GM12878 (cell line): ENCODE measurements around the gene CWC22. TPM values are rescaled to one million over a fixed set of nuclear protein-coding genes. Genes with fewer than 3 reads are reported as not detected.

Source experiments
- ATAC-seq: fragments of 200-7000 bp; cut with Tn5 transposase; 3 replicates; pipeline ENCODE4 v1.9.1; 2020; ENCODE audit warnings: mild to moderate bottlenecking, moderate library complexity
- BruUV-seq: library from RNA; stranded (reverse); fragments of 400-500 nt; replicated peaks from 2 replicates; lab custom pipeline; 2021; lab: Mats Ljungman, UMichigan
- CTCF ChIA-PET: fragments of 300-600 bp; sonication (Branson Sonifier 250); formaldehyde crosslinking; extraction: SDS; loops from one replicate; lab custom pipeline; 2021; ENCODE audit warnings: inconsistent platforms; lab: Yijun Ruan, JAX
- POLR2A ChIA-PET: fragments of 350-600 bp; formaldehyde crosslinking; extraction: SDS; loops from one replicate; lab custom pipeline; 2021; ENCODE audit warnings: inconsistent platforms; lab: Charles Lee
- RAD21 ChIA-PET: fragments of 300-600 bp; sonication (Branson Sonifier 250); formaldehyde crosslinking; loops from one replicate; lab custom pipeline; 2023; ENCODE audit warnings: antibody characterized with exemption; ENCODE audit not compliant: unreplicated experiment; lab: Charles Lee
- SMC1A ChIA-PET: fragments of 300-600 bp; sonication (Branson Sonifier 250); formaldehyde crosslinking; loops from one replicate; lab custom pipeline; 2023; ENCODE audit not compliant: unreplicated experiment, uncharacterized antibody; lab: Charles Lee
- DNase-seq: peaks from one replicate; pipeline ENCODE4 v3.0.0-alpha.2; 2011; ENCODE audit warnings: low read depth, low spot score
- FAIRE-seq: peaks from 3 replicates; lab custom pipeline; 2011; peaks lifted over from hg19 to GRCh38; lab: Jason Lieb, UNC
- H2AFZ ChIP-seq: 2 replicates; pipeline ENCODE4 v1.6.0; 2011; ENCODE audit warnings: low read depth, low read length, control low read depth; ENCODE audit not compliant: control insufficient read depth
- H3K27ac ChIP-seq: 2 replicates; pipeline ENCODE4 v1.5.1; 2011; ENCODE audit warnings: control low read depth; ENCODE audit not compliant: control insufficient read depth, insufficient read depth
- H3K27me3 ChIP-seq, 2 experiments: replicated peaks in 1 of 2; 2 replicates each; pipeline versions ENCODE4 v1.6.0 to v1.6.1; 2011; ENCODE audit warnings: low read length in 1 of 2; ENCODE audit not compliant: control insufficient read depth in 2 of 2, insufficient read depth in 2 of 2
- H3K36me3 ChIP-seq, 2 experiments: 2 replicates each; pipeline ENCODE4 v1.5.1; 2011; ENCODE audit warnings: low read length in 1 of 2; ENCODE audit not compliant: control insufficient read depth in 2 of 2, insufficient read depth in 2 of 2
- H3K4me1 ChIP-seq: 2 replicates; pipeline ENCODE4 v1.6.1; 2011; ENCODE audit warnings: mild to moderate bottlenecking, low read length, moderate library complexity, mixed read lengths; ENCODE audit not compliant: control insufficient read depth, insufficient read depth
- H3K4me2 ChIP-seq: 2 replicates; pipeline ENCODE4 v1.6.0; 2011; ENCODE audit warnings: control low read depth; ENCODE audit not compliant: control insufficient read depth, insufficient read depth
- H3K4me3 ChIP-seq: fragments of 200-600 bp; sonication (generic); 2 replicates; pipeline ENCODE4 v1.5.1; 2016
- H3K79me2 ChIP-seq: 2 replicates; pipeline ENCODE4 v1.6.0; 2011; ENCODE audit warnings: low read length; ENCODE audit not compliant: control insufficient read depth, insufficient read depth
- H3K9ac ChIP-seq: 2 replicates; pipeline ENCODE4 v1.8.0; 2011; ENCODE audit warnings: low read length, control low read depth, mixed read lengths; ENCODE audit not compliant: control insufficient read depth, insufficient read depth
- H3K9me3 ChIP-seq: replicated peaks from 3 replicates; pipeline ENCODE4 v1.5.1; 2011; ENCODE audit warnings: mild to moderate bottlenecking, low read length; ENCODE audit not compliant: control insufficient read depth, insufficient read depth
- H4K20me1 ChIP-seq: 2 replicates; pipeline ENCODE4 v1.6.0; 2011; ENCODE audit not compliant: control insufficient read depth, insufficient read depth
- BACH1 ChIP-seq: fragments of 450-650 bp; IDR thresholded peaks from 2 replicates; pipeline ENCODE4 v1.6.1; 2017; ENCODE audit warnings: mild to moderate bottlenecking, borderline replicate concordance
- BCL11A ChIP-seq: IDR thresholded peaks from 2 replicates; pipeline ENCODE4 v1.6.1; 2011; ENCODE audit warnings: low read depth, low read length
- BCLAF1 ChIP-seq: fragments of 450-650 bp; IDR thresholded peaks from 2 replicates; pipeline ENCODE4 v1.6.1; 2017; ENCODE audit warnings: antibody characterized with exemption, mild to moderate bottlenecking, moderate library complexity
- BRCA1 ChIP-seq: IDR thresholded peaks from 2 replicates; pipeline ENCODE4 v1.6.1; 2011; ENCODE audit warnings: low read depth, low read length, improper control_type of control experiment
- CREM ChIP-seq: IDR thresholded peaks from 2 replicates; pipeline ENCODE4 v1.6.1; 2014; ENCODE audit warnings: antibody characterized with exemption, low read depth
- CTCF ChIP-seq, 3 experiments: IDR thresholded peaks in 2 of 3; conservative IDR thresholded peaks in 1 of 3; 2 replicates each; pipeline ENCODE4 v1.5.1; 2011; ENCODE audit warnings: low read depth in 3 of 3, low read length in 3 of 3, mild to moderate bottlenecking in 3 of 3, control low read depth in 2 of 3, moderate library complexity in 2 of 3, inconsistent platforms in 1 of 3, mixed read lengths in 1 of 3; ENCODE audit not compliant: control insufficient read depth in 2 of 3, insufficient read depth in 1 of 3; ENCODE audit errors: extremely low read depth in 1 of 3
- E4F1 ChIP-seq: fragments of 450-650 bp; IDR thresholded peaks from 2 replicates; pipeline ENCODE4 v1.6.1; 2018; ENCODE audit warnings: borderline replicate concordance, mild to moderate bottlenecking; ENCODE audit not compliant: partially characterized antibody
- EGR1 ChIP-seq, 2 experiments: IDR thresholded peaks; 1 replicate in 1 of 2; 2 replicates in 1 of 2; pipeline ENCODE4 v1.6.1; 2011 to 2012; ENCODE audit warnings: low read depth in 2 of 2, low read length in 2 of 2, borderline replicate concordance in 1 of 2, mild to moderate bottlenecking in 1 of 2, moderate library complexity in 1 of 2
- MEF2A ChIP-seq: IDR thresholded peaks from 2 replicates; pipeline ENCODE4 v1.6.1; 2011; ENCODE audit warnings: low read depth, mild to moderate bottlenecking, low read length, moderate library complexity; ENCODE audit not compliant: insufficient read depth
- PAX8 ChIP-seq: fragments of 450-650 bp; IDR thresholded peaks from 2 replicates; pipeline ENCODE4 v1.6.1; 2017; ENCODE audit warnings: mild to moderate bottlenecking, moderate library complexity
- RAD21 ChIP-seq: IDR thresholded peaks from 2 replicates; pipeline ENCODE4 v1.6.1; 2011; ENCODE audit warnings: mild to moderate bottlenecking, low read depth, low read length, moderate library complexity; ENCODE audit not compliant: insufficient read depth
- SIN3A ChIP-seq: IDR thresholded peaks from 2 replicates; pipeline ENCODE4 v1.6.1; 2012; ENCODE audit warnings: low read depth, low read length, improper control_type of control experiment
- SMC3 ChIP-seq: IDR thresholded peaks from 2 replicates; pipeline ENCODE4 v1.6.1; 2011; ENCODE audit warnings: low read length, improper control_type of control experiment, borderline replicate concordance
- SREBF1 ChIP-seq: IDR thresholded peaks from 2 replicates; pipeline ENCODE4 v1.6.1; 2012; ENCODE audit warnings: mild to moderate bottlenecking, low read length
- WGBS: methylation state at CpG from one replicate; pipeline ENCODE4 v1.1.6; 2016; ENCODE audit warnings: low lambda C conversion rate; ENCODE audit not compliant: insufficient replicate concordance, insufficient coverage; ENCODE audit errors: missing lambda C conversion rate; 5-methylcytosine and 5-hydroxymethylcytosine counted together
- in situ Hi-C: fragments of 300-500 bp; cut with MboI; formaldehyde crosslinking; loops from 9 replicates; pipeline ENCODE4 v1.14.3; 2018; ENCODE audit warnings: mixed read lengths
- intact Hi-C: fragments of 100-400 bp; cut with micrococcal nuclease; formaldehyde crosslinking; loops from one replicate; pipeline ENCODE4 v1.14.2; 2022; ENCODE audit not compliant: unreplicated experiment
- polyA plus RNA-seq, 11 experiments: library from polyadenylated mRNA; depleted of rRNA in 4 of 11; unstranded in 6 of 11; stranded (reverse) in 5 of 11; fragments of >200 nt; fragmentation: Nextera tagmentation in 4 of 11; fragmentation: Illumina TruSeq in 1 of 11; extraction: Ambion mirVana in 4 of 11; extraction: Trizol in 1 of 11; gene quantifications; 1 replicate in 1 of 11; 2 replicates in 10 of 11; pipeline versions ENCODE4 v1.2.1 to v1.2.3, GENCODE V29; 2011 to 2016; ENCODE audit warnings: inconsistent platforms in 2 of 11, missing spikeins in 2 of 11, low read depth in 1 of 11
- total RNA-seq, 4 experiments: library from RNA; depleted of rRNA in 3 of 4; stranded (reverse); fragments of >200 nt in 3 of 4; fragmentation: Illumina TruSeq in 1 of 4; extraction: Trizol in 1 of 4; gene quantifications; 2 replicates each; pipeline versions ENCODE4 v1.2.1 to v1.2.3, GENCODE V29; 2013 to 2021

CWC22 gene
- total and polyA plus RNA-seq, 10 of the 15 experiments (the other 5 are each of a cell fraction or from before 2014, with no cell fraction given), result 8.2 to 38.5 (median 26.3) TPM

GRCh38 chr2:179953359-179953758 lies 53.7 kb downstream of the CWC22 start:
- ATAC-seq (no peak), FAIRE-seq (no peak), DNase-seq (no peak)
- CTCF ChIA-PET, result no interaction called here
- Histone ChIP-seq H3K36me3 (peaks cover 6 to 16% of the 10 kb centered on the region in 2 experiments), H3K27ac (no peak overlapping the region; the same call in 1 of the 2 replicates), H3K9me3 (no peaks in the 10 kb centered on the region), H3K79me2 (no peaks in the 10 kb centered on the region), H3K27me3 (no peaks in the 10 kb centered on the region), H3K9ac (no peak overlapping the region), H2AFZ (no peak overlapping the region), H4K20me1 (no peaks in the 10 kb centered on the region), H3K4me2 (no peak overlapping the region), H3K4me1 (no peaks in the 10 kb centered on the region), H3K4me3 (no peak overlapping the region)
- POLR2A ChIA-PET, result no interaction called here
- in situ Hi-C loops, result no loop called here
- 100% methylated on average over 1 of the region's 1 CpG for WGBS
- intact Hi-C loops, result no loop called here
- BruUV-seq, result no TSS peak
- RAD21 ChIA-PET, result no interaction called here
- SMC1A ChIA-PET, result interaction anchor here (1.2 to 1.8 kb wide), 4 partner anchors 23 to 49 kb away, joined by 3 to 4 read pairs (median 4); no protein-coding TSS in a partner anchor
- TF ChIP-seq PAX8, result no peak
- no peak for TF ChIP-seq BRCA1
- no peak for TF ChIP-seq EGR1 (IDR thresholded peaks at IDR 0.05; ENCODE audit: borderline replicate concordance in 1 of 2, low read depth in 2 of 2, low read length in 2 of 2)
- no peak for TF ChIP-seq BCL11A
- TF ChIP-seq SIN3A, result no peak
- TF ChIP-seq MEF2A, result no peak
- TF ChIP-seq E4F1, result no peak
- TF ChIP-seq BACH1, result no peak
- no peak for TF ChIP-seq CTCF (IDR thresholded peaks at IDR 0.05 in 2 of 3, conservative IDR thresholded peaks at IDR 0.05 in 1 of 3; ENCODE audit: control insufficient read depth in 2 of 3, extremely low read depth in 1 of 3, insufficient read depth in 1 of 3, low read depth in 3 of 3, low read length in 3 of 3)
- no peak for TF ChIP-seq SMC3
- TF ChIP-seq RAD21, result no peak
- TF ChIP-seq SREBF1, result no peak
- TF ChIP-seq BCLAF1, result no peak
- TF ChIP-seq CREM, result no peak
